HEK293T (cell line): ENCODE results near the gene TRABD2A.

ENCODE experiments used
- ARNT ChIP-seq: fragments of 450-650 bp; IDR thresholded peaks from 2 replicates; pipeline ENCODE4 v1.6.1; 2017; ENCODE audit warnings: mild to moderate bottlenecking
- CTBP1 ChIP-seq: fragments of 450-650 bp; IDR thresholded peaks from 2 replicates; pipeline ENCODE4 v1.6.1; 2016; ENCODE audit warnings: borderline replicate concordance
- ELF4 ChIP-seq: fragments of 450-650 bp; IDR thresholded peaks from 2 replicates; pipeline ENCODE4 v1.6.1; 2017; ENCODE audit warnings: antibody characterized with exemption
- LEF1 ChIP-seq: fragments of 450-650 bp; IDR thresholded peaks from 2 replicates; pipeline ENCODE4 v1.6.1; 2017; ENCODE audit warnings: mild to moderate bottlenecking, borderline replicate concordance
- SUZ12 ChIP-seq: fragments of 450-650 bp; IDR thresholded peaks from 2 replicates; pipeline ENCODE4 v1.6.1; 2016; ENCODE audit warnings: mild to moderate bottlenecking
- TARDBP ChIP-seq: fragments of 450-650 bp; IDR thresholded peaks from 2 replicates; pipeline ENCODE4 v1.6.1; 2016
- ZNF384 ChIP-seq: fragments of 450-650 bp; IDR thresholded peaks from 2 replicates; pipeline ENCODE4 v1.6.1; 2016
- TF ChIP-seq, protein P1 (sequence below): fragments of 450-650 bp; IDR thresholded peaks from 2 replicates; pipeline ENCODE4 v1.6.1; 2016

DNA sequence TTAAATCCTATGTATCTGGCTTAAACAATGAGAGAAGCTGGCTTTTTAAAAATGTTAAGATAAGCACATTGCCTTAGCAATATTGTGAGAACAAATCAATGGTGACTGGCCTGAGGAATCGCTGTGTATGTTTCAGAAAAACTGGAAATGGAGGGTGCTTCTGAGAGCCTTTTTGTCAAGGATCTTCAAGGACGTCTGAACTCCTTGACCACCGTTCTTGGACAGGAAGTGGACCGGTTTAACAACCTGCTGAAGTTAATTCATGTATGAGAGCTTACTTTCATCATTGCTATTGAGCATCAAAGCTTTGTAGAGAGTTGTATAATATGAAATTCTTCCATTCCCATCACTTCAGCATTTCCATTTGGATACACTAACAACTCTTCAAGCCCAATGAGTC lies 72.6 kb downstream of the TRABD2A start:
- TF ChIP-seq, protein P1, sequence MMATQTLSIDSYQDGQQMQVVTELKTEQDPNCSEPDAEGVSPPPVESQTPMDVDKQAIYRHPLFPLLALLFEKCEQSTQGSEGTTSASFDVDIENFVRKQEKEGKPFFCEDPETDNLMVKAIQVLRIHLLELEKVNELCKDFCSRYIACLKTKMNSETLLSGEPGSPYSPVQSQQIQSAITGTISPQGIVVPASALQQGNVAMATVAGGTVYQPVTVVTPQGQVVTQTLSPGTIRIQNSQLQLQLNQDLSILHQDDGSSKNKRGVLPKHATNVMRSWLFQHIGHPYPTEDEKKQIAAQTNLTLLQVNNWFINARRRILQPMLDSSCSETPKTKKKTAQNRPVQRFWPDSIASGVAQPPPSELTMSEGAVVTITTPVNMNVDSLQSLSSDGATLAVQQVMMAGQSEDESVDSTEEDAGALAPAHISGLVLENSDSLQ = no peak
- TF ChIP-seq ARNT = no peak
- no peak for TF ChIP-seq CTBP1
- no peak for TF ChIP-seq SUZ12
- TF ChIP-seq ELF4 = no peak
- no peak for TF ChIP-seq ZNF384
- TF ChIP-seq TARDBP = no peak
- no peak for TF ChIP-seq LEF1
